Dedifferentiated amniotic fluid mesenchymal stem cell (primary cell): Measurements from ENCODE around the gene CPLANE2.

ENCODE experiments used
- DNase-seq: peaks from one replicate; pipeline ENCODE4 v3.0.0-alpha.2; 2016; ENCODE audit errors: extremely low spot score

The CPLANE2 gene

DNA sequence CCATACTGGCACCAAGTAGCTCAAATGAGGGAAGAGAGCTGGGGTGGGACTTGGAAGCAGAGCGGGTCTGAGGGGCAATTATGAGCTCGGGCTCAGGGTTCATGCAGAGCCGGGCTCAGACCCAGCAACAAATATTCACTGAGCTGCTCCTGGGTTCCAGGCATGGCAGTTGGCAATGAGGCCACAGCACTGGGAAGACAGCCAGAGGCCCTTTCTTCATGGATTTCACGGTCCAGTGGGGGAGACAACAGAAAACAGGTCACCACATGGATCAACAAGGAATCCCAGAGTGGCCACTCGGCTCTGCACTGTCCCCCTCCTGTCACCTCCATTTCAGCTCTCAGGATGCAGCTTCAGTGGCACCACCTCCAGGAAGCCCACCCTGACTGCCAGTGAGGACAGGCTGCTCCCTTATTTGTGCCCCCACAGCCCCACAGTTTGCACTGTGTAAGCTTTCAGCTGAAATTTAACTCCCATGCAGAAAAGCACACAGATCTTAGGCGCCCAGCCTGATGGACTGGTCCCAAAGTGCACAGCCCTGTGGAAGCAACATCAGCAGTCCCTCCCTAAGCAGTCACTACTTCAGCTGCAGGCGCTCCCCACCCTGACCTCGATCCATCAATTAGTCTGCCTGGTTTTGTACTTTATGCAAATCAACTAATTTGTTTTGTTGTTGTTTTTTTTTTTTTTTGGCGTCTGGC is 46.9 kb downstream of the CPLANE2 start:
- peak; percentile 47 for DNase-seq

DNA sequence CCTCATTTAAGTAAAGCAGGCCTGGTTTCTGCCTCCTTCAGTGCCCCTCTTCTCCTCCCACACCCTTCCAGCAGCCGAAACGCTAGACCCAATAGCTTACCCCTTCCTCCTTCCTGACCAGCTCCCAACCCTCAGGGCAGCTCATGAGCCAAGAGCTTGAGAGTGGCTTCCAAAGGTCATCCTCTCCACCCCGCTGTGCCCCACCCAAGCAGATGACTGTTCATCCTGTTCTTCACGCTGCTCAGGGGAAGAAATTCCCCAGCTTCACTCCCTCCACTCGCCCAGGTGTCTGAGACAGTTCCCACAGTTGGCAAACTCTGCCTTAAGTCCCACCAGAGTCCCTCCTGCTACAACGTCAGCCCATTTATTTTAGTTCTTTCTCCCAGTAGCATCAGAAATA is 48.0 kb downstream of the CPLANE2 start:
- DNase-seq: no peak

DNA sequence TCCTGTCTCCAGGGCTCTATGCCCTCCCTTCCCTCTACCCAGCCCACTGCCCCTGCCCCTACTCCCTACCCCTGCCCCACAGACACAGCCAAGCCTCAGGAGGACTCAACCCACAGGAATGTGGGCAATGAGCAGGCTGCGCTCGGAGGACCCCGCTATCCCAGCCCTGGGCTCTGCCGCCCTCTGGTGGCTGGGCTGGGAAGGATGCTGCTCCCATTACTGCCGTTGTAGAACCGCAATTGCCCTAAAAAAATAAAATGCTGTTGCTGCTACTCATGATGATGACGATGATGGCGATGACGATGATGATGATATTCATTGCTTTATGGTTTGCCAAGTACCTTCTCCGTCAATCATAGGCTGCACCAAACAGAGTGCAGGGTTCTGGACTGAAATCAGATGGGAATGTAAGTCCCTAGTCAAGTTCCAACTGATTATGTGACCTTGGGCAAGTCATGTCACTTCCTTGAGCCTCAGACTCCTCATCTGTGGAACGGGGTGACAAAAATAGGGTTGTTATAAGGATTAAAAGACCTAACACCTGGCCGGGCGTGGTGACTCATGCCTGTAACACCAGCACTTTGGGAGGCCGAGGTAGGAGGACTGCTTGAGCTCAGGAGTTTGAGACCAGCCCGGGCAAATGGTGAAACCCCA is 49.1 kb downstream of the CPLANE2 start:
- DNase-seq: peak; percentile 85

DNA sequence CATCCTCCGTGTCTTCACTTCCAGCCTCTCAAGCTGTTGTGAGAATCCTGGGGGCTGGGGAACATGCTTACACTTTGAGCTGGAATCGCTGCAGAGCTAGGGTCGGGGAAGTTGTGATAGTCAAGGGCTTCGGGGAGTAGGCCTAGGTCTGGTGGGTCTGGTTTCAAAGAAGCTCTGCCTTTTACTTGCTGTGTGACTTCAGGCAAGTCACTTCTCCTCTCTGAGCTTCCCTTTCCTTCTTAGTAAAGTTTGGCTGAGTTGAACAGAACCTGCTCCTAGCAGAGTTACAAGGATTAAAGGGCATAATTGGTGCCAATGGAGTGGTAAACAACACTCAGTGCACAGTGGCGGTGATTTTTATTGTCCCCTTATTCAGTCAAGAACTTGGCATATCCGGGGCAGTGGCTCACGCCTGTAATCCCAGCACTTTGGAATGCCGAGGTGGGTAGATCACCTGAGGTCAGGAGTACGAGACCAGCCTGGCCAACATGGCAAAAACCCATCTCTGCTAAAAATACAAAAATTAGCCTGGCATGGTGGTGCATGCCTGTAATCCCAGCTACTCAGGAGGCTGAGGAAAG is 50.2 kb downstream of the CPLANE2 start:
- no peak for DNase-seq

DNA sequence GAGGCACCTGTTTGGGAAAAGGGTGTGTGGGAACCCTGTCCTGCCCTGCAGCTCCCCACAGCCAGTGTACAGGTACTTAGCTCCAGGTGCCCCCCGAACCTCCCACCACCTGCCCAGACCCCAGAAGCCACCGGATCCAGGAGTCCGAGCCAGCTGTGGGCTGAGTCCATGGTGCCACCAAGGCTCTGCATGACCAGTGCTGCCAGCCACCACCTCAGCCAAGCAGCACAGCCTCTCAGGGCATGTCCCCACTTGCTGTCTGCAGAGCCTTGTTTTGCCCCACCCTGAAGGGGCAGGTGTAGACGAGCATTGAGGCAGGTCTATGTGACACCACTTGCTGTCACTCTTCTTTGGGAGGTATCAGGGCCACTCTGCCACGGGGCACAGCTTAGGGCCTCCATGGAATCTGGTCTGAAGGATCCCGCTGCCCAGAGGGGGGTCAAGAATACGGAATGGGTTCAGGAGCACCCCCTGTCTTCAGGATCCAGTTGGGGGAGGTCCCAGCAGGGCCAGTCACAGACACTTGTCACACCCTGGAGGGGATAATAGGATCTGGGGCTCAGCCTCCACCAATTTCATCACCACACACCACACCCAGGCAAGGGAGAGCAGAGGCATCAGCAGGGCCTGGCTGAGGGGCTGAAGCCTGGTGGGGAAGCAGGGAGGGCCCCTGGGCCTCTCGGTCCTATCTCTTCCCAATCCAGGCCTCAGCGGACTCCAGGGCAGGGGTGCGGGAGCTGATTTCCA is 52.3 kb downstream of the CPLANE2 start:
- no peak for DNase-seq

DNA sequence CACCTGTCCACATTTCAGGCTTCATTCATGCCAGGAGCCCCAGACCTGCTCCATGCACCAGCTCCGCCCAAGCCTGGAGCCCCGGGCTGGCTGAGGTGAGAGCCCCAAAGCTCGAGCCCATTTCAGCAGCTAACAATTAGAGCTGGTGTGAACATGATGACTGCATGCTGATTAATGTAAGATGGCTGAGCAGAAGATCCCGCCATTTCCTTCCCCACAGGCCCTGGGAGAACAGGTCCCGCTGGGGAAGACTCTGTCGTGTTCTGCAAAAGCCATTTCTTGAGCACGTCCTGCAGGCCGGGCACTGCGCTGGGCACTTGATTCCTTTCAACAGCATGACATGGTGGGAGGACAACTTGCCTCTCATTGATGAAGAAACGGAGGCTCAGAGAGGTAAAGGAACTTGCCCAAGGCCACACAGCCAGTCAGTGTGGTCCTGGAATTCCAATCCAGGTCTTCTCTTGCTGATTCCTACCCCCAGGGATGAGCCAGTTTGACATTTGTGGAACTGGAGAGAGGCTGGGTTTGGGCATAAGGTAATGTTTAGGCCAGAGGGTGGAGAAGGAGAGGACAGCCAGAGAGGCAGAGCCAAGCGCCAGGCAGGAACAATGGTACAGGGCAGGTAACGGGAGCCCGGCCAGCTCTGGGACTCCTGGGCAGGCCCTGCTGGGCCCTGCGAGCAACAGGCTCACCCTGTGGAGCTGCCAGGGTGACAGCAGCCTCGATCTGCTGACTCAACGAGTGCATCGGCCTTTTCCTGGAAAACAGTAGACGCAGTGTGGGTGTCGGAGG is 53.0 kb downstream of the CPLANE2 start:
- DNase-seq: no peak

DNA sequence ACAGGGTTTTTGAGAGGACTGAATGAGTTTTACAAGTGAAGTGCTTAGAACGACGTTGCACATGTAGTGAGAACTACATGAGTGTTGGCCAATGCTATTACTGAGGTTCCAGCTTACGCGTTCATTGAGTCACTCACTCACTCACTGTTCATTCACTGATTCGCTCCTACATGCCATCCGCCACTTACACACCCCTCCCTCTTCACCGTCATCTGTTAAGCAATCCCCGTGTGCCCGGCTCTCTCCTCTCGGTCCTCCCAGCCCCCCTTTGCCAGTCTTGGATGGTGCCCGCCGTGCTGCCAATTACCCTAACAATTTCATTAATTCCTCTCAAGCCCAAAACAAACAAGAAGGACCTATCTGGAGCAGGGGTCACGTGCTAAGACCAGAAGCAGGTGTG is 53.8 kb downstream of the CPLANE2 start:
- no peak for DNase-seq

DNA sequence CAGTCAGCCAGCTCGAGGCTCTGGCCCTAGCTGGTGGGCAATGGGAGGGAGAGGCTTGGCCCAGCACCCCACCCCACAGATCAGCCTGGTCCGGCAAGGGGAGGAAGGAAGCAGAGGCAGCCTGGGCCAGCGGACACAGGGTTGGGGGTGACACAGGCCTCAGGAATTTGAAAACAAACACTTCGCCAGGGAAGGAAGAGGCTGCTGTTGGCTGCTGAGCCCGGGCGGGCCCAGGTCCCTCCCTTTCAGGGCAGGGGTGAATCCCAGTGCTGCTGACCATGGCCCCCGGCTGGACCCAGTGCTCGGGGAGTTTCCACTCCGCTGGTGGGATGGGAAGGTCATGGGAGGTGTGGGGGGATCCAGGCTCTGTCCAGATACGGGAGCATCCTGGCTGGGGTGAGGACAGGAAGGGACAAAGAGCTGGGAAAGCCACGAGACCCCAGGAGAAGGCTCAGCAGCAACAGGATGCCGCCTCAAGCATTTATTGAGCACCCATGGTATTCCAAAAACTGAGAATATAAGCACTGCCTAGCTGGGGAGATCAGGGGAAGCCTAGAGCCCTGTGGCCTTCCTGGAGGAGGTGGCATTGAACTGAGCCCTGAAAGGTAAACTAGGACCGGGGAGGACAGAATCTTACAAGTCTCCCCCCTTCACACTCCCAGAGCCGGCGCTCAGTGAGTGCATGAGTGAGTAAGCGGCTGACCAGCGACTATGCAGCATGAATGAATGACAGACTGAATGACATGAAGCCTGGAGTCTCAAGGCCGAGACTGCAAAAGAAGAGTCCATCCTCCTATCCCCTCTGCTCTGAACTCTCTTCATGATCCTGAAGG is 54.9 kb downstream of the CPLANE2 start:
- DNase-seq: peak; percentile 87
